GM12891 (cell line): ENCODE measurements around the gene CBARP.
A peak's percentile ranks its signal among the peaks of the same experiment; 100 is the strongest.

ENCODE experiments used
- DNase-seq: peaks from one replicate; pipeline ENCODE4 v3.0.0; 2011; ENCODE audit warnings: low spot score; ENCODE audit not compliant: insufficient read length
- FAIRE-seq: peaks from 2 replicates; lab custom pipeline; 2011; peaks lifted over from hg19 to GRCh38; lab: Jason Lieb, UNC
- PAX5 ChIP-seq: IDR thresholded peaks from 2 replicates; pipeline ENCODE4 v1.6.1; 2011; ENCODE audit warnings: low read length, moderate library complexity, mild to moderate bottlenecking; ENCODE audit not compliant: insufficient read depth, severe bottlenecking
- POLR2A ChIP-seq: IDR thresholded peaks from 2 replicates; pipeline ENCODE4 v1.6.1; 2011; ENCODE audit warnings: low read depth, low read length, control low read depth
- POLR2AphosphoS5 ChIP-seq: IDR thresholded peaks from 2 replicates; pipeline ENCODE4 v1.6.1; 2011; ENCODE audit warnings: low read depth, low read length, control low read depth
- POU2F2 ChIP-seq: IDR thresholded peaks from 2 replicates; pipeline ENCODE4 v1.6.1; 2011; ENCODE audit warnings: low read depth, mild to moderate bottlenecking, control low read depth, low read length, moderate library complexity
- SPI1 ChIP-seq: IDR thresholded peaks from 2 replicates; pipeline ENCODE4 v1.6.1; 2011; ENCODE audit warnings: low read depth, low read length, control low read depth
- TAF1 ChIP-seq: IDR thresholded peaks from 2 replicates; pipeline ENCODE4 v1.6.1; 2011; ENCODE audit warnings: low read depth, low read length, control low read depth

CBARP gene

DNA sequence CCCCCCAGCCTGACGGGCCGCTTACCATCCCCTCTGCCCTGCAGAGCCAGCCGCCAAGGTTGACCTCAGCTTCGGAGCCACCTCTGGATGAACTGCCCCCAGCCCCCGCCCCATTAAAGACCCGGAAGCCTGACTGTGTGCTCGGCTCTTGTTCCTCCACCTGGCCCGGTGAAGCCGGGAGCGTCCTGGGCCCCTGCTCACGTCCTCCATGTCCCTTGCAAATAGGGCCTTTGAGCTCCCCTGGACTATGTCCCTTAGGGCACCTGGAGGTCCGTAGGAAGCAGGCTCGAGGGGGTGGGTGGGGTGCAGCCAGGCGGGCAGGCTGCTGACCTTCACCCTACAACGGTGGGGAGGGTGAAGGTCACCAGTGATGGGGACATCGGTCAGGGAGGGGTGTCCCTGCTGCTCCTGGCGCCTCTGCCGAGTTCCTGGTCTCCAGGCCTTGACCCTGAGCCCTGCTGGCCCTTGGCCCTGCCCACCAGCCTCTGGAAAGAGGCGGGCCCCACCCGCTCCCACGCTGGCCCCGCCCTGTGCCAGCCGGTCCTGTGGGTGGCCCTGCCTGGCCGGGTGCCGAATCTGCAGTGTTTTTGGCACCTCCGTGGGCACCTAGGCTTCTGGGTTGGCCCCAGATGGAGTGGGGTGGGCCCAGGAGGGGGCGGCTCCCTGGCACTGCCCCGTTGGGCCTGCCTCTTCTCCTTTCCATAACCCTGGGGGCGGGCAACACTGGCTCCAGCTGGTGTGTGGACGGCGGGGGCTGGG lies 7.1 kb upstream of the CBARP start:
- FAIRE-seq (no peak), DNase-seq (no peak)
- TF ChIP-seq POU2F2 (no peak), PAX5 (no peak), POLR2A (no peak), SPI1 (no peak), TAF1 (no peak), POLR2AphosphoS5 (no peak)

GRCh38 chr19:1243768-1244692 lies 6.2 kb upstream of the CBARP start:
- peak; percentile 28 for FAIRE-seq
- DNase-seq, result peak; percentile 90
- TF ChIP-seq TAF1 (no peak), PAX5 (no peak), POLR2AphosphoS5 (no peak), SPI1 (no peak), POU2F2 (no peak), POLR2A (no peak)

GRCh38 chr19:1241417-1242095 lies 3.8 kb upstream of the CBARP start, which contains the start of gene ATP5F1D:
TSS of gene ATP5F1D (plus strand) at chr19:1241751. CDS start at chr19:1241851, 100 bp downstream.
- no peak for TF ChIP-seq POU2F2
- peak; percentile 30; the same call in 1 of the 2 replicates for TF ChIP-seq TAF1
- DNase-seq (peak; percentile 98), FAIRE-seq (peak; percentile 100)

DNA sequence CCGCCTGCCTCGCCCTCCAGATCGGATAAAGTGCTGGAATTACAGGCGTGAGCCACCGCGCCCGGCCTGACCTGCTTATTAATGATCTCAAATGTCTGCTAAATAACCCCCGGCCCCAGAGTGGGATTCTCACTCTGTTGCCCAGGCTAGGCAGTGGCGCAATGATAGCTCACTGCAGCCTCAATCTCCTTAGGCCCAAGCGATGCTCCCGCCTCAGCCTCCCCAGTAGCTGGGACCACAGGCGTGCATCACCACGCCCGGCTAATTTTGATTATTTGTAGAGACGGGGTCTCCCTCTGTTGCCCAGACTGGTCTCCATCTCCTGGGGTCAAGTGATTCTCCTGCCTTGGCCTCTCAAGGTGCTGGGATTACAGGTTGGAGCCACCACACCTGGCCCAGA lies 3.1 kb upstream of the CBARP start:
- FAIRE-seq, result peak; percentile 33

GRCh38 chr19:1239796-1240737 lies 2.3 kb upstream of the CBARP start:
- FAIRE-seq, result peak; percentile 95
- TF ChIP-seq POU2F2, result no peak
- TF ChIP-seq SPI1, result no peak
- no peak for TF ChIP-seq PAX5
- no peak for TF ChIP-seq POLR2AphosphoS5
- TF ChIP-seq TAF1, result no peak
- no peak for TF ChIP-seq POLR2A
- peak; percentile 100 for DNase-seq

More for the DNA sequence above, 3.1 kb upstream of the CBARP start:
- no peak for TF ChIP-seq PAX5
- TF ChIP-seq POLR2A, result no peak
- TF ChIP-seq POU2F2, result no peak
- no peak for TF ChIP-seq TAF1
- TF ChIP-seq POLR2AphosphoS5, result no peak
- TF ChIP-seq SPI1, result no peak
- no peak for DNase-seq

DNA sequence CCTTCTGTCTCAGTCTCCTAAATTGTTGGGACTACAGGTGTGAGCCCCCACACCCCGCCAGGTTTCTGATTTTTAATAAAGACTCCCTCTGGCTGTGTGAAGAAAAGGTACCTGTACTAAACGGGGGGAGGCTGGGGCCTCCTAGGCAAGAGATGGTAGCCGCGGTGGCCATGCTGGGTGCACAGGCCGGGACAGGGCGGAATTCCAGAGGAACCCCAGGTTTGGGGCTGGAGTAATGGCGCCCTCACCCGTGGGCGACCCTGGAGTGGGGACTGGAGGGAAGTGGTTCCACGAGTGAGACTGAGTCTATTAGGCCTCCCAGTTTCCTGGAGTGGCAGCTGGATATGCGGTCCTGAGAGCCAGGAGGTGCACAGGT lies 1.6 kb upstream of the CBARP start:
- TF ChIP-seq TAF1 (no peak), SPI1 (no peak), POU2F2 (no peak), POLR2A (no peak), PAX5 (no peak), POLR2AphosphoS5 (no peak)
- DNase-seq (no peak), FAIRE-seq (no peak)

DNA sequence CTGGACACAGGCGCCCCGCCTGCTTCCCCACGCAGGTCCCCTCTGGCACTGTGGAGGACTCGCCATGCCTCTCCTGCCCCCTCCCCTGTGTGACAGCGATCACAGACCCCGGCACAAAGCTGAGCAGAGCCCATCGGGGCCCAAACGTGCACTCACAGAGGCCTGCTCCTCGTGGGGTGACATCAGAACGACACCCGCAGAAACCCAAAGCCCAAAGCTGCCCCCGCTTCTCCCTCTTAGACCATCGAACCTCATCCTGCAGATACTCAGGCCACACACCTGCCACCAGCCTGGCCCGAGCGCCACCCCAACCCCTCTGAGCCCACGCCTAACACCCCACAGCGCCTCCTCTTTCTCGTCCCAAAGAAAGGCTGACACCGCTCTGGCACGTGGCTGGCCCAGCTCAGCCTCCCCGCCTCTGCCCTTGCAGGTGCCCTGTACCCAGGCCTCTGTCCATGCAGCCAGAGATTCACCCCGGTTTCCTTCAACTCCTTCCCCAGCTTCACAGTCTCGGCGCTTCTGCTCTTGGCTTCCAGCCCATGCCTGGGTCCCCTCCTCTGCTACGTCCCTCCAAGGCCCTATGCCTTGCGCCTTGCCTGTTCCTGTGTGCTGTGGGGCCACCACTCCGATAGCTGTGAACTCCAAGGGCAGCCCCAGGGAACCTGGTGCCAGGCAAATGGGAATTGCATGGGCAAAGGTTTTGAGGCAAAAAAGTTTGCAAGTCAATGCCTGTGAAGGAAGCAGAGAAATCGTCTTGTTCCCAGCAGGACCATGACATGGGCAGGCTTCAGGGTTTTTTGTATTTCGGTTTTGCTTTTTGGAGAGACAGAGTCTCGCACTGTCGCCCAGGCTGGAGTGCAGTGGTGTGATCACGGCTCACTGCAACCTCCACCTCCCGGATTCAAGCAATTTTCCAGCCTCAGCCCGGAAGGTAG lies 831 bp upstream of the CBARP start:
- DNase-seq (no peak), FAIRE-seq (no peak)
- TF ChIP-seq TAF1 (no peak), SPI1 (no peak), POU2F2 (no peak), POLR2A (no peak), PAX5 (no peak)

DNA sequence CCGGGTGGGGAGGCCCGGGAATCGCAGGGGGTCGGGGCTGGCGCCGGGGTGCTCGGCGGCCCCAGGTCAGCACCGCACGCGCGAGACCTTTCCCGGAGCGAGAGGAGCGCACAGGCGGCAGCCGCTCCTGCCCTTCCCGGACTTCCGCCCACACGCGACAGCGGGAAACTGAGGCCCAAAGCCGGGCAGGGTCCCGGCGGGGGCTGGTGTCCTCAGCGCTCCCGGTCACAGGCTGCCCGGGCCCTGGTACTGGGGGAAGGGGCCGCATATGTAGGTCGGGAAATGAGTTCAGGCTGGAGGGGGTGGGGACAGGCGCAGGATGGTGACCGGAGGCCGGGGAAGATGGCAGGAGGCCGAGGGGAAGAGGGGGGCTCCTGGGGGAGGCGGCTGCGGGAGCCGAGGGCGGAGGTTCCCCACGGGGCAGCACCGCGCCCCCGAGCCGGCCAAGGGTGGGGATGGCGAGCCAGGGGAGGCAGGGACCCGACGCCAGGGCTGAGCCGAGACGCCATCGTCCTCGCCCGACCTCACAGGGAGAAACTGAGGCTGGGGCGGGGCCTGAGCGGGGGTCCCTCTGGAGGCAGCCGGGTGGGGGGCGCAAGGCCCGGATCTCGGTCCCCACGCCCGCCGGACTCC lies 662 bp downstream of the CBARP start:
- DNase-seq, result no peak
- TF ChIP-seq POLR2AphosphoS5 (no peak), POLR2A (no peak), SPI1 (no peak), PAX5 (no peak), TAF1 (no peak), POU2F2 (no peak)
- no peak for FAIRE-seq
